SJSA1 (cell line): ENCODE data around the gene RNF212. TPM values are rescaled to one million over a fixed set of nuclear protein-coding genes. Genes with fewer than 3 reads are reported as not detected.

Source experiments
- DNase-seq, 2 experiments: peaks; one replicate each; pipeline ENCODE4 v3.0.0-alpha.2; 2015 to 2020; ENCODE audit warnings: low spot score in 2 of 2, low read depth in 1 of 2
- H3K27ac ChIP-seq: fragments of 250-450 bp; sonication (Bioruptor Pico); 2 replicates; pipeline ENCODE4 v1.5.1; 2020; ENCODE audit warnings: mild to moderate bottlenecking, moderate library complexity
- H3K27me3 ChIP-seq: fragments of 250-450 bp; sonication (Bioruptor Pico); replicated peaks from 2 replicates; pipeline ENCODE4 v1.5.1; 2020; ENCODE audit warnings: mild to moderate bottlenecking, moderate library complexity
- H3K36me3 ChIP-seq: fragments of 250-450 bp; sonication (Bioruptor Pico); 2 replicates; pipeline ENCODE4 v1.5.1; 2020; ENCODE audit warnings: mild to moderate bottlenecking
- H3K4me1 ChIP-seq: fragments of 250-450 bp; sonication (Bioruptor Pico); replicated peaks from 2 replicates; pipeline ENCODE4 v1.6.1; 2021; ENCODE audit warnings: mild to moderate bottlenecking
- H3K4me3 ChIP-seq: fragments of 250-450 bp; sonication (Bioruptor Pico); 2 replicates; pipeline ENCODE4 v1.5.1; 2020; ENCODE audit warnings: mild to moderate bottlenecking
- H3K9me3 ChIP-seq: fragments of 250-450 bp; sonication (Bioruptor Pico); replicated peaks from 2 replicates; pipeline ENCODE4 v1.5.1; 2020; ENCODE audit warnings: mild to moderate bottlenecking
- total RNA-seq: library from RNA; depleted of rRNA; stranded (reverse); fragments of >200 nt; shearing (Covaris generic); gene quantifications from 2 replicates; pipeline ENCODE4 v1.2.3, GENCODE V29; 2014; rRNA removed

Gene RNF212, protein sequence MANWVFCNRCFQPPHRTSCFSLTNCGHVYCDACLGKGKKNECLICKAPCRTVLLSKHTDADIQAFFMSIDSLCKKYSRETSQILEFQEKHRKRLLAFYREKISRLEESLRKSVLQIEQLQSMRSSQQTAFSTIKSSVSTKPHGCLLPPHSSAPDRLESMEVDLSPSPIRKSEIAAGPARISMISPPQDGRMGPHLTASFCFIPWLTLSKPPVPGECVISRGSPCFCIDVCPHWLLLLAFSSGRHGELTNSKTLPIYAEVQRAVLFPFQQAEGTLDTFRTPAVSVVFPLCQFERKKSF
- not detected in 2 replicates for total RNA-seq

DNA sequence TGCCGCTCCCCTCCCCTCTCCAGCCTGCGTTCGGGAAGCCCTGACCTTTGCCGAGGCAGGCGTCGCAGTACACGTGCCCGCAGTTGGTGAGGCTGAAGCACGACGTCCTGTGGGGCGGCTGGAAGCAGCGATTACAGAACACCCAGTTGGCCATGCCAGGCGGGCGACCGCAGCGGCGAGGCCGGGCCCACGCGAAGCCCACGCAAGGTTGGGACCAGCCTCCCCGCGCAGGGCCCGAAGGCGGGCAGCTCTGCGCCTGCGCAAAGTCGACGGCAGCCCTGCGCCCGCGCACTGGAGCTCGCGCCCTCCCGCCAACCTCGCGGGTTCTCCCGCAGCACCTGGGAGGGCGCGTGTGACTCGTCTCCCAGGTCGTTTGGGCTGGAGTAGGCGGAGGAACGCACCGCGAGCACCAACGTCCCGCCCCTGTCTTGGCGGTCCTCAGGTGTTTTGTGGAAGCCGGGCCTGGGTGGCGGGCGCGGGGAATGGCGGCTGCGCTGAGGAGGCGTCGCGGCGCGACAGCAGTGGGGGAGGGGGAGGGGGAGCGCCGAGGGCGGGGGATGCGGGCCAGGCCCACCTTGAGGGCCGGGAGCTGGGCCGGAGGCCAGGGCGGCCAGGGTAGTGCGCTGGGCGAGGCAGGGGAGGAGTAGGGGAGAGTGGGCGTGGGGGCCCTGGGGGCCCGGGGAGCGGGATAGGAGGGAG is at the start of gene RNF212:
Gene RNF212, minus strand, starts transcription at position 254 of the 699 bp plus-strand sequence. Its CDS starts 100 bp downstream, at position 154.
- Histone ChIP-seq H3K4me3 (no peak within 1 kb of the TSS), H3K4me1 (no peaks in the 10 kb centered on the region), H3K27ac (no peak within 1 kb of the TSS), H3K9me3 (no peaks in the 10 kb centered on the region), H3K27me3 (no peaks in the 10 kb centered on the region), H3K36me3 (no peaks in the 10 kb centered on the region)
- no peak for DNase-seq

DNA sequence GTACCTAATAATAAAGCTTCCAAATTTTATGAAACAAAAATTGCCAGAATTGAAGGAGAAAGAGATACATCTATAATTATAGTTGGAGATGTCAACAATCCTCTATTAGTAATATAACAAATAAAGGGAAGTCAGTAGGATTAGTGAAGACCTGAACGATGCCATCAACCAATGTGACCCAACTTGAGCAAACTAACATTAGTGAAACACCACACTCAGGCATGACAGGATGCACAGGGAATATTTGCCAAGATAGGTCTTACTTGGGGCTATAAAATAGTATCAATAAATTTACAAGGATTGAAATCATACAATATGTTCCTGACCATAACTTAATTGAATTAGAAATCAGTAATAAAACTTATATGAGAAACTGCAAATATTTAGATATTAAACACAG is 47.0 kb upstream of the RNF212 start:
- Histone ChIP-seq H3K4me1 (no peaks in the 10 kb centered on the region), H3K27me3 (no peaks in the 10 kb centered on the region), H3K36me3 (no peaks in the 10 kb centered on the region), H3K9me3 (no peaks in the 10 kb centered on the region), H3K27ac (no peak overlapping the region), H3K4me3 (no peak overlapping the region)
- no peak for DNase-seq

GRCh38 chr4:1156069-1156468 is 42.7 kb upstream of the RNF212 start:
- Histone ChIP-seq H3K27me3 (no peaks in the 10 kb centered on the region; the same call in 1 of the 2 replicates), H3K4me3 (no peak overlapping the region), H3K36me3 (no peaks in the 10 kb centered on the region), H3K9me3 (no peaks in the 10 kb centered on the region), H3K27ac (no peak overlapping the region), H3K4me1 (no peaks in the 10 kb centered on the region)
- no peak for DNase-seq

DNA sequence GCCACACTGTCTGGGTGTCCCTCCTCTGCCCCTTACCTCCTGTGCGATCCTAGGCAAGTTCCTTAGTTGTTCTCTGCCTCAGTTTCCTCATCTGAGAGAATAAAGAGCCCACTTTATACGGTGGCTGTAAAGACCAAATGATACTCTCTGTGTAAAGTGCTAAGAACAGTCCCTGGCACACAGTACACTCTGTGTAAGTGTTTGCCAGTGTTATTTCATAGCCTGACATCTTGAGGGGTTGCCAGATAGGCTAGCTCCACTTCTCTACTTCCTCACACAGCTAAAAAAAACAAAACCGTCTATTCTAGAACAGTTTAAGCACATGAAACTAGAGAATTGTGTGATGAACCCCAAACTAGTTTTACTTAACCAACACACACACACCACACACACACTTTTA is 42.0 kb upstream of the RNF212 start:
- Histone ChIP-seq H3K36me3 (no peaks in the 10 kb centered on the region), H3K9me3 (no peaks in the 10 kb centered on the region), H3K4me1 (no peaks in the 10 kb centered on the region), H3K4me3 (no peak overlapping the region), H3K27me3 (no peaks in the 10 kb centered on the region; the same call in 1 of the 2 replicates), H3K27ac (no peak overlapping the region)
- DNase-seq, result no peak

DNA sequence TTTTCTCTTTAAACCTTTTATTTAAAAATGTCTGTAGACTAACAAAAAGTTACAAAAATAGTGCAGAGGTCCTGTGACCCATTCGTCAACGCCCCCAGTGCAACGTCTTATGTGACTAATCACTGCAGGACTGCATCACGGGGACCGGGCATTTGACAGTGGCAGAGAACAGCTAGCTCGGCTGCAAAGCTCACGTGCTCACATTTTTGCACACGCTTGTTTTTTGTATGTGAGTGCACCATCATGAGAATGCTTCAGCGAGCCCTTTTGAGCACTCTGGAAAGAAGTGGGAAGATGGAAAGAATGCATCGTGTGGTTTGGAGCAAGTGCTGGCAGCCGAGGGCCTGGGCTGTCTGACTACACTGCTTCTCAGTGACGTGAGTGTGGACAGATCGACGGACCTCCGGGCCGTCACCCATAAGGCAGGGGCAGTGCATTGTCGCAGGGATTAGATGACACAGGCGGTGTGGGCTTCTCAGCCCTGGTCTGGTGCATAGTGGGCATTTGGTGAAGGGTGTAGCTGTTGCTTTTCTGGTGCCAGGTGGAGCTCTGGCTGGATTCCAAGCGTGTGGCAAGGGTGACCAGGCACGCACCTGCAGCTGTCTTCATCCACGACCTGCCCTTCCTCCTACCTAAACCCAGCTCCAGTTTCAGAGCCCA is 41.3 kb upstream of the RNF212 start:
- Histone ChIP-seq H3K36me3 (no peaks in the 10 kb centered on the region), H3K4me3 (no peak overlapping the region), H3K4me1 (no peaks in the 10 kb centered on the region), H3K27me3 (no peaks in the 10 kb centered on the region; the same call in 1 of the 2 replicates), H3K9me3 (no peaks in the 10 kb centered on the region), H3K27ac (no peak overlapping the region)
- no peak for DNase-seq

DNA sequence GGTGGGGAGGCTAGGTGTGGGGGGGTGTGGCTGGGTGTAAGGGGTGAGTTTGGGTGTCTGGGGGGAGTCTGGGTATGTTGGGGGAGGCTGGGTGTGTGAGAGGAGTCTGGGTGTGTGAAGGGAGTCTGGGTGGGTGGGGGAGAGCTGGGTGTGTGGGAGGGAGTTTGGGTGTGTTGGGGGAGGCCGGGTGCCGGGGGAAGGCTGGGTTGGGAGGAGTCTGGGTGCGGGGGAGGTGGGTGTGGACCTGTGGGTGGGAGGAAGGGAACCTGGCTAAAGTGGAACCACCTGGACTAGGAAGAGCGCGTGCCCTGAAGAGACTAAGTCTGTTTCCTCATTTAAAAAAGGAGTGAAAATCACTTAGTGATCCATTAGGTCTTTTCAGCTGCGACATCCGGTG is 40.8 kb upstream of the RNF212 start:
- no peaks in the 10 kb centered on the region; the same call in 1 of the 2 replicates for H3K27me3 ChIP-seq
- no peaks in the 10 kb centered on the region for H3K4me1 ChIP-seq
- no peaks in the 10 kb centered on the region for H3K36me3 ChIP-seq
- no peak overlapping the region for H3K4me3 ChIP-seq
- no peak for DNase-seq
- no peak overlapping the region for H3K27ac ChIP-seq
- no peaks in the 10 kb centered on the region for H3K9me3 ChIP-seq

DNA sequence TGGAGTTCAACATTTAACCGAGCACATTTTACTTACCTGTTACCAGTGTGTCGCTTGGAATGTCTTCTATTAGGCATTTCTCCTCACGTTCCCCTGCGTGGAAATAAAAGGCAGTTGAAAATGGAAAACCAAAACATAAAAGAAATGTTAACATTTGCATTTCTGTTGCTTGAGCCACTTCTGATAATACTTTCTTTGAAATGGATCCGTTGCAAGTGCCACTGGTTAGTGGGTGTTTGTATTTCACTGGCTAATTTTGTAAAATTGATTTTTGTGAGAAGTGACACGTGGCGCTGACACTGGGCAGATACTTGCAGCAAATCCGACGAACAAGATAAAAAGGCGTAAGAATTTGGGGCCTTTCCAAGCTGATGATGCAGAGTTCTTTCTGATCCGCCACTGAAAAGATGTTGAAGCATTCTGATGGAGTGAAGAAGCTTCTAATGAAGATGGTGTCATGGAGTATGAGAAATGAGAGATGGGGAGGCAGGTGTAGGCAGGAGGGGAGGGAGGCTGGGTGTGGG is 40.3 kb upstream of the RNF212 start:
- Histone ChIP-seq H3K4me1 (no peaks in the 10 kb centered on the region), H3K27me3 (no peaks in the 10 kb centered on the region; the same call in 1 of the 2 replicates), H3K27ac (no peak overlapping the region), H3K4me3 (no peak overlapping the region), H3K36me3 (no peaks in the 10 kb centered on the region), H3K9me3 (no peaks in the 10 kb centered on the region)
- no peak for DNase-seq

DNA sequence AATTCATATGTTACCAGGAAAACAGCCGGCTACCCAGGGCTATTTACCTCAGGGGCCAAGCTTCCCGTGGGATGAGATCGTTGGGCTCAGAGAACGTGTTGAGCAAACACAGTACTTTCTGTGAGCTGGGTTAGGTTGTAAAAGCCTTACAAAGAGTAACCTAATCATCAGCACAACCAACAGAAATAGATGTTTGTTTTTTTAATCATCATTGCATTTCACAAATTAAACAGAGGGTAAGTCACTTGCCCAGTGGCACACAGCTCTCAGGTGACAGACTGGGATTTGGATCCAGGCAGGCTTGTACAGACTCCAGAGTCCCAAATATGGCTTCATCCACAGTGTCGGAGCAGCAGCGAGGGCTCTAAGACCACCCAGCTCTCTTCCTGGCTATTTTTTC is 38.9 kb upstream of the RNF212 start:
- Histone ChIP-seq H3K4me1 (no peaks in the 10 kb centered on the region), H3K36me3 (no peaks in the 10 kb centered on the region), H3K9me3 (no peaks in the 10 kb centered on the region), H3K27me3 (no peaks in the 10 kb centered on the region; the same call in 1 of the 2 replicates), H3K4me3 (no peak overlapping the region), H3K27ac (no peak overlapping the region)
- no peak for DNase-seq

DNA sequence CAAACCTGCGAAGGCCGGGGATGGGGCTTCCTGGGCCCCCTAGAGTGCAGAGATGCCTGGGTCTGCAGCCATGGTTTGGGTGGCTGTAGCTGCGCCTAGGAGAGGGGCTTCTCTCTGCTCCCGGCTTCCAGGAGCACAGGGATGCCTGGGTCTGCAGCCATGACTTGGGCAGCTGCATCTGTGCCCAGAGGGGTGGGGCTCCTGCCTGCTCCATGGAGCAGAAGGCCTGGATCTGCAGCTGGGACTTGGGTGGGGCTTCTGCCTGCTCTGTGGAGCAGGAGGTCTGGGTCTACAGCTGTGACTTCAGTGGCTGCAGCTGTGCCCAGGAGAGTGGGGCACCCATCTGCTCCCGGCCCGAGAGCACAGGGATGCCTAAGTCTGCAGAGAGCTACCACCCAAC is 38.2 kb upstream of the RNF212 start:
- H3K4me1 ChIP-seq, result no peaks in the 10 kb centered on the region
- H3K27ac ChIP-seq, result no peak overlapping the region
- no peak for DNase-seq
- no peak overlapping the region for H3K4me3 ChIP-seq
- no peaks in the 10 kb centered on the region for H3K36me3 ChIP-seq
- H3K27me3 ChIP-seq, result no peaks in the 10 kb centered on the region; the same call in 1 of the 2 replicates
- H3K9me3 ChIP-seq, result no peaks in the 10 kb centered on the region

DNA sequence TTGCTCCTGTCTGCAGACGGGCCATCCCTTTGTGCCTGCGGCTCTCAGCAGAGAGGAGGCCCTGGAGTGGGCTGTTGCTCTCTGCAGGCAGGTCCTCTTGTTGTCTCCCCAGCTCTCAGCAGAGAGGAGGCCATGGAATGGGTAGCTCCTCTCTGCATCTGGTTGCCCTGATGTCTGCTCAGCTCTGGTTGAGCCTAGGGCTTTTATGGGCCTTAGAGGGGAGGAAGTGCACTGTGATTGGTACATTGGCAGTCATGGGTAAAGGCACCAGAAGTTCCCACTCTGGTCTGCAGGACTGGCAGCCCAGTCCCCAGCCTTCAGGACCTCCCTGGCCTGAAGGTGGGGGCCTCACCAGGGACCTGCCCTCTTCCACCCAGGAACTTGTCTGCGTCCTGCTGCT is 37.5 kb upstream of the RNF212 start:
- Histone ChIP-seq H3K27ac (no peak overlapping the region), H3K4me3 (no peak overlapping the region), H3K9me3 (no peaks in the 10 kb centered on the region), H3K36me3 (no peaks in the 10 kb centered on the region), H3K27me3 (no peaks in the 10 kb centered on the region; the same call in 1 of the 2 replicates), H3K4me1 (no peaks in the 10 kb centered on the region)
- DNase-seq, result no peak

- H3K4me3 ChIP-seq, result no peak overlapping the region
- H3K4me1 ChIP-seq, result no peaks in the 10 kb centered on the region
- no peaks in the 10 kb centered on the region for H3K9me3 ChIP-seq
- H3K36me3 ChIP-seq, result no peaks in the 10 kb centered on the region
- no peak overlapping the region for H3K27ac ChIP-seq
- no peaks in the 10 kb centered on the region for H3K27me3 ChIP-seq
- DNase-seq, result no peak
Observed at GRCh38 chr4:1139860-1140259, 26.5 kb upstream of the RNF212 start.

DNA sequence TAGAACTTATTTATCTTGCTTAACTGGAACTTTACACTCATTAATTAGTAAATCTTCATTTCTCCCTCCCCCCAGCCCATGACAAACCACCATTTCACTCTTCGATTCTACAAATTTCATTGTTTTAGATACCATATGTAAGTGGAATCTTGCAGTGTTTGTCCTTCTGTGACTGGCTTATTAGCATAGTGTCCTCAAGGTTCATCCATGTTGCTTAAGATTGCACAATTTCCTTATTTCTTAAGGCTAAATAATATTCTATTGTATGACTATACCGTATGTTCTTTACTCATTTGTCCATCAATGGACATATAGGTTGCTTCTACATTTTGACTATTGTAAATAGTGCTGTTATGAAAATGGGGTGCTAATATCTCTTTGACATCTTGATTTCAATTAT is 24.5 kb upstream of the RNF212 start:
- no peak for DNase-seq
- H3K27me3 ChIP-seq, result no peaks in the 10 kb centered on the region
- no peaks in the 10 kb centered on the region for H3K4me1 ChIP-seq
- no peak overlapping the region for H3K4me3 ChIP-seq
- H3K27ac ChIP-seq, result no peak overlapping the region
- no peaks in the 10 kb centered on the region for H3K9me3 ChIP-seq
- H3K36me3 ChIP-seq, result no peaks in the 10 kb centered on the region

DNA sequence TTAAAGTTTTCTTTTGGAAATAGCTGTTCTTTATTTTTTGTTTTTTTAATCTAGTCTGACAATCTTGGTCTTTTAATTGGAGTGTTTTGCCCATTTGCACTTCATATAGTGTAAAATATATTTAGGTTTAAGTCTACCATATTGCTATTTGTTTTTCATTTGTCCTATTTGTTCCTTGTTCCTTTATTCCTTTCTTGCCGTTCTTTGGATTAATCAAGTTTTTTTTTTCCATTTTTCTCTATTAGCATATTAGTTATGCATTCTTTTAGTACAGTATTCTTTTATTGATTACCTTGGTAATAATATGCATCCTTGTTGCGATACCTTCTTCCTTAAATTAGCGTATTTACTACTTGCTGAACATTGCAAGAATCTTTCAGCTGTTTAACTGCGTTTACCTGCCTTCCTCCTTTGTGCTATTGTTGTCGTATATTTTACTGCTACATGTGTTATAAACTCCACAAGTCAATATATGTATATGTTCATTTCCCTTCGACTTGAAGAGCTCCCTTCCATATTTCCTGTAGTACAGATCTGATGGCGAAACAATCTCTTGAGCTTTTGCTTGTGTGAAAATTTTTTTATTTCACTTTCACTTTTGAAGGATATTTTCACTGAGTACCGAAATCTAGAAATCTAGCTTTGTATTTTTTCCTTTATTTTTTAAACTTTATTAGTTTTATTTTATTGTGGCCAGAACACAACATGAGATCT is 23.9 kb upstream of the RNF212 start:
- no peak for DNase-seq

More for the DNA sequence above, 23.9 kb upstream of the RNF212 start:
- H3K4me3 ChIP-seq, result no peak overlapping the region
- no peaks in the 10 kb centered on the region for H3K36me3 ChIP-seq
- H3K27ac ChIP-seq, result no peak overlapping the region
- H3K9me3 ChIP-seq, result no peaks in the 10 kb centered on the region
- H3K27me3 ChIP-seq, result no peaks in the 10 kb centered on the region
- H3K4me1 ChIP-seq, result no peaks in the 10 kb centered on the region
